H1 (cell line): Measurements from ENCODE around the gene RAPGEF1. TPM values are rescaled to one million over a fixed set of nuclear protein-coding genes. Genes with fewer than 3 reads are reported as not detected.

Source experiments
- CTCF ChIA-PET: fragments of 300-600 bp; sonication (Branson Sonifier 250); formaldehyde crosslinking; loops from one replicate; lab custom pipeline; 2021; ENCODE audit not compliant: partially characterized antibody; lab: Charles Lee
- POLR2A ChIA-PET: fragments of 300-600 bp; sonication (Branson Sonifier 250); formaldehyde crosslinking; loops from one replicate; lab custom pipeline; 2021; ENCODE audit warnings: inconsistent platforms; ENCODE audit not compliant: partially characterized antibody; lab: Charles Lee
- DNase-seq, 2 experiments: peaks; one replicate each; pipeline versions ENCODE4 v3.0.0 to v3.0.0-alpha.2; 2010 to 2022; ENCODE audit warnings: low spot score in 2 of 2, low read depth in 1 of 2, mixed read lengths in 1 of 2
- FAIRE-seq: peaks from 2 replicates; lab custom pipeline; 2011; peaks lifted over from hg19 to GRCh38; lab: Jason Lieb, UNC
- H2AFZ ChIP-seq: 2 replicates; pipeline ENCODE4 v1.8.1; 2012; ENCODE audit warnings: low read length, inconsistent platforms
- H2AK5ac ChIP-seq: 2 replicates; pipeline ENCODE4 v1.6.1; 2013; ENCODE audit warnings: low read depth, low read length
- H2BK120ac ChIP-seq: replicated peaks from 2 replicates; pipeline ENCODE3; 2013; ENCODE audit warnings: low read depth, low read length, inconsistent platforms
- H2BK12ac ChIP-seq: 2 replicates; pipeline ENCODE4 v1.6.1; 2013; ENCODE audit warnings: low read depth, low read length
- H2BK15ac ChIP-seq: 2 replicates; pipeline ENCODE4 v1.6.1; 2013; ENCODE audit warnings: low read length
- H2BK20ac ChIP-seq: 2 replicates; pipeline ENCODE4 v1.6.1; 2013; ENCODE audit warnings: low read length
- H2BK5ac ChIP-seq: 2 replicates; pipeline ENCODE4 v1.6.1; 2013; ENCODE audit warnings: low read depth, low read length
- H3K14ac ChIP-seq: 2 replicates; pipeline ENCODE4 v1.6.1; 2013; ENCODE audit warnings: inconsistent platforms; ENCODE audit not compliant: insufficient read length
- H3K18ac ChIP-seq: 2 replicates; pipeline ENCODE4 v1.6.1; 2013; ENCODE audit warnings: low read length; ENCODE audit errors: extremely low read depth
- H3K23ac ChIP-seq: 2 replicates; pipeline ENCODE4 v1.6.1; 2013; ENCODE audit warnings: inconsistent platforms; ENCODE audit not compliant: insufficient read length
- H3K23me2 ChIP-seq: 2 replicates; pipeline ENCODE4 v1.6.1; 2013; ENCODE audit warnings: low read depth, low read length
- H3K27ac ChIP-seq: 2 replicates; pipeline ENCODE4 v1.6.1; 2011; ENCODE audit warnings: low read depth, low read length, inconsistent platforms
- H3K27me3 ChIP-seq, 4 experiments: replicated peaks in 1 of 4; 1 replicate in 1 of 4; 2 replicates in 3 of 4; pipeline versions ENCODE4 v1.6.1 to v1.8.1; 2011 to 2013; ENCODE audit warnings: low read length in 3 of 4, mild to moderate bottlenecking in 3 of 4, inconsistent platforms in 2 of 4, mixed read lengths in 2 of 4, moderate library complexity in 1 of 4; ENCODE audit not compliant: control insufficient read depth in 3 of 4, insufficient read depth in 3 of 4; ENCODE audit errors: extremely low read depth in 1 of 4
- H3K36me3 ChIP-seq, 4 experiments: 2 replicates each; pipeline versions ENCODE4 v1.6.1 to v1.8.1; 2011 to 2013; ENCODE audit warnings: mild to moderate bottlenecking in 4 of 4, low read length in 3 of 4, moderate library complexity in 2 of 4, control low read depth in 1 of 4, inconsistent platforms in 1 of 4; ENCODE audit not compliant: insufficient read depth in 4 of 4, control insufficient read depth in 2 of 4
- H3K4ac ChIP-seq: replicated peaks from 2 replicates; pipeline ENCODE3; 2013; ENCODE audit warnings: low read length, low read depth, mixed read lengths, inconsistent platforms; ENCODE audit not compliant: insufficient read length
- H3K4me1 ChIP-seq, 4 experiments: replicated peaks in 1 of 4; 1 replicate in 1 of 4; 2 replicates in 3 of 4; pipeline versions ENCODE4 v1.6.1 to v1.8.1; 2011 to 2013; ENCODE audit warnings: low read length in 3 of 4, inconsistent platforms in 2 of 4, mixed read lengths in 1 of 4; ENCODE audit not compliant: insufficient read depth in 4 of 4, control insufficient read depth in 3 of 4
- H3K4me2 ChIP-seq, 2 experiments: 2 replicates each; pipeline versions ENCODE4 v1.6.1 to v1.8.1; 2011 to 2013; ENCODE audit warnings: low read depth in 2 of 2, low read length in 2 of 2, control low read depth in 1 of 2, inconsistent platforms in 1 of 2, mild to moderate bottlenecking in 1 of 2; ENCODE audit not compliant: insufficient read depth in 1 of 2
- H3K4me3 ChIP-seq, 4 experiments: fragments of 200-600, 300-600 bp in 1 of 4; sonication (generic), shearing (Covaris generic), sonication (Bioruptor Twin) in 1 of 4; 2 replicates each; pipeline versions ENCODE4 v1.5.1 to v1.8.1; 2011 to 2016; ENCODE audit warnings: low read length in 4 of 4, low read depth in 3 of 4, control low read depth in 2 of 4, inconsistent platforms in 2 of 4, mild to moderate bottlenecking in 2 of 4, mixed read lengths in 1 of 4, moderate library complexity in 1 of 4; ENCODE audit not compliant: insufficient read depth in 2 of 4; ENCODE audit errors: extremely low read depth in 1 of 4
- H3K56ac ChIP-seq: replicated peaks from 2 replicates; pipeline ENCODE3; 2013; ENCODE audit warnings: low read depth, mild to moderate bottlenecking, mixed read lengths, low read length, inconsistent platforms; ENCODE audit not compliant: insufficient read length
- H3K79me1 ChIP-seq: 2 replicates; pipeline ENCODE4 v1.6.1; 2013; ENCODE audit warnings: low read depth, low read length, control low read depth
- H3K79me2 ChIP-seq, 2 experiments: 2 replicates each; pipeline versions ENCODE4 v1.6.1 to v1.8.1; 2012 to 2013; ENCODE audit warnings: low read length in 2 of 2, mild to moderate bottlenecking in 2 of 2, inconsistent platforms in 1 of 2; ENCODE audit not compliant: insufficient read depth in 2 of 2, control insufficient read depth in 1 of 2
- H3K9ac ChIP-seq, 4 experiments: replicated peaks in 1 of 4; 1 replicate in 1 of 4; 2 replicates in 3 of 4; pipeline versions ENCODE4 v1.6.1 to v1.8.1; 2011 to 2013; ENCODE audit warnings: low read depth in 3 of 4, low read length in 3 of 4, control low read depth in 2 of 4, mild to moderate bottlenecking in 2 of 4, moderate library complexity in 2 of 4, inconsistent platforms in 1 of 4; ENCODE audit errors: extremely low read depth in 1 of 4
- H3K9me3 ChIP-seq, 2 experiments: 2 replicates each; pipeline versions ENCODE4 v1.6.1 to v1.8.1; 2012 to 2013; ENCODE audit warnings: mild to moderate bottlenecking in 2 of 2, moderate library complexity in 2 of 2, control low read depth in 1 of 2, inconsistent platforms in 1 of 2, low read depth in 1 of 2, low read length in 1 of 2, mixed read lengths in 1 of 2; ENCODE audit not compliant: insufficient read depth in 2 of 2
- H4K20me1 ChIP-seq, 2 experiments: replicated peaks in 1 of 2; 2 replicates each; pipeline versions ENCODE3 to v1.8.1; 2011 to 2013; ENCODE audit warnings: inconsistent platforms in 2 of 2, low read length in 2 of 2, mild to moderate bottlenecking in 1 of 2; ENCODE audit not compliant: insufficient read depth in 2 of 2, control insufficient read depth in 1 of 2
- H4K5ac ChIP-seq: 2 replicates; pipeline ENCODE4 v1.6.1; 2013; ENCODE audit warnings: low read length, low read depth, mixed read lengths, inconsistent platforms; ENCODE audit not compliant: insufficient read length
- H4K8ac ChIP-seq: 2 replicates; pipeline ENCODE4 v1.8.0; 2013; ENCODE audit warnings: mild to moderate bottlenecking, moderate library complexity, low read length, inconsistent platforms; ENCODE audit not compliant: insufficient read depth; ENCODE audit errors: extremely low read depth
- H4K91ac ChIP-seq: replicated peaks from 2 replicates; pipeline ENCODE3; 2013; ENCODE audit warnings: low read length, mixed read lengths, inconsistent platforms; ENCODE audit not compliant: insufficient read length
- ASH2L ChIP-seq: fragments of 200-600, 300-600 bp; sonication (generic); IDR thresholded peaks from one replicate; pipeline ENCODE4 v1.7.1; 2017; ENCODE audit warnings: low read length
- BCL11A ChIP-seq, 2 experiments: IDR thresholded peaks; one replicate each; pipeline ENCODE4 v1.6.1; 2011; ENCODE audit warnings: low read depth in 2 of 2, low read length in 2 of 2, mild to moderate bottlenecking in 2 of 2
- CBX5 ChIP-seq: fragments of 300-800, 300-1000 bp; sonication (generic); IDR thresholded peaks from 2 replicates; pipeline ENCODE4 v1.7.1; 2016; ENCODE audit warnings: antibody characterized with exemption, low read length, low read depth
- CREB1 ChIP-seq: IDR thresholded peaks from 2 replicates; pipeline ENCODE4 v1.6.1; 2012; ENCODE audit warnings: inconsistent platforms
- HDAC2 ChIP-seq, 2 experiments: fragments of 300-600 bp in 1 of 2; sonication (generic) in 1 of 2; IDR thresholded peaks; 2 replicates each; pipeline ENCODE4 v1.6.1; 2011 to 2012; ENCODE audit warnings: low read depth in 2 of 2, low read length in 2 of 2, mild to moderate bottlenecking in 2 of 2, moderate library complexity in 2 of 2, borderline replicate concordance in 1 of 2, inconsistent platforms in 1 of 2
- MAFK ChIP-seq: IDR thresholded peaks from 2 replicates; pipeline ENCODE4 v1.6.1; 2012; ENCODE audit warnings: low read depth, mild to moderate bottlenecking, improper control_type of control experiment, low read length
- NRF1 ChIP-seq: IDR thresholded peaks from 2 replicates; pipeline ENCODE4 v1.6.1; 2011; ENCODE audit warnings: mild to moderate bottlenecking, low read depth, low read length, improper control_type of control experiment
- RAD21 ChIP-seq, 2 experiments: IDR thresholded peaks in 1 of 2; conservative IDR thresholded peaks in 1 of 2; 2 replicates each; pipeline ENCODE4 v1.6.1; 2011; ENCODE audit warnings: low read depth in 2 of 2, low read length in 2 of 2, improper control_type of control experiment in 1 of 2, inconsistent platforms in 1 of 2, mild to moderate bottlenecking in 1 of 2, moderate library complexity in 1 of 2
- SIN3A ChIP-seq, 2 experiments: IDR thresholded peaks in 1 of 2; conservative IDR thresholded peaks in 1 of 2; 2 replicates each; pipeline ENCODE4 v1.6.1; 2011 to 2012; ENCODE audit warnings: low read length in 2 of 2, improper control_type of control experiment in 1 of 2, low read depth in 1 of 2, mild to moderate bottlenecking in 1 of 2
- SP1 ChIP-seq: IDR thresholded peaks from 2 replicates; pipeline ENCODE4 v1.6.1; 2011; ENCODE audit warnings: low read depth, low read length
- TEAD4 ChIP-seq: IDR thresholded peaks from 2 replicates; pipeline ENCODE4 v1.6.1; 2012; ENCODE audit warnings: low read depth, low read length, inconsistent platforms, mixed read lengths
- WGBS, 2 experiments: shearing (Covaris generic) in 1 of 2; methylation state at CpG; one replicate each; pipeline versions ENCODE4 v1.1.6 to v1.1.7; 2013 to 2015; ENCODE audit warnings: low lambda C conversion rate in 2 of 2, mixed read lengths in 2 of 2, inconsistent platforms in 1 of 2, low coverage in 1 of 2, missing lambda C conversion rate in 1 of 2; ENCODE audit not compliant: insufficient replicate concordance in 2 of 2, insufficient coverage in 1 of 2, insufficient read length in 1 of 2; ENCODE audit errors: extremely low coverage in 1 of 2, missing lambda C conversion rate in 1 of 2; 5-methylcytosine and 5-hydroxymethylcytosine counted together
- polyA plus RNA-seq, 7 experiments: library from polyadenylated mRNA; depleted of rRNA in 3 of 7; stranded (reverse) in 5 of 7; unstranded in 2 of 7; fragments of >200 nt in 5 of 7; fragments of 200-250 nt in 2 of 7; gene quantifications; 1 replicate in 5 of 7; 2 replicates in 1 of 7; 4 replicates in 1 of 7; pipeline versions ENCODE4 v1.2.1 to v1.2.3, GENCODE V29; 2011 to 2013; ENCODE audit warnings: missing spikeins in 2 of 7, mixed read lengths in 2 of 7
- total RNA-seq: library from RNA; stranded (reverse); fragmentation: NEBNext Ultra II Directional; extraction: Animal tissue kit (Norgen Biotek cat#: 25700); gene quantifications from 2 replicates; pipeline ENCODE4 v1.2.1, GENCODE V29; 2021

RAPGEF1 gene
- total and polyA plus RNA-seq, 2 of the 8 experiments (the other 6 are each of a cell fraction or from before 2014, with no cell fraction given) = 29.7 to 78.9 TPM

- H4K20me1 ChIP-seq = no peaks in the 10 kb centered on the region
- H2BK15ac ChIP-seq = no peak overlapping the region
- H3K23ac ChIP-seq = no peak overlapping the region
- H3K9ac ChIP-seq = no peak overlapping the region; a peak in 2 of 7 replicates
- no peak overlapping the region for H3K4me2 ChIP-seq
- 73% methylated on average over 5 of the region's 5 CpGs; no CpG with 5 or more reads in 1 of the 2 experiments for WGBS, 2 experiments
- peaks cover 2 to 24% (median 14%) of the 10 kb centered on the region in 4 experiments for H3K4me1 ChIP-seq
- H3K4me3 ChIP-seq = no peak overlapping the region
- H2BK12ac ChIP-seq = no peak overlapping the region
- no peak overlapping the region for H3K27ac ChIP-seq
- H3K14ac ChIP-seq = no peak overlapping the region
- H4K5ac ChIP-seq = no peak overlapping the region
- ChIA-PET POLR2A (interaction anchor here (0.5 kb wide), 1 partner anchor 123 kb away, joined by 3 read pairs; no protein-coding TSS in a partner anchor), CTCF (interaction anchor here (0.7 to 1.7 kb wide), 6 partner anchors 9 to 564 kb away, joined by 3 to 7 read pairs (median 4); no protein-coding TSS in a partner anchor)
- H4K91ac ChIP-seq = no peak overlapping the region
- no peak for DNase-seq
- H3K4ac ChIP-seq = no peak overlapping the region
- H3K23me2 ChIP-seq = no peaks in the 10 kb centered on the region
- H2BK20ac ChIP-seq = no peak overlapping the region
- peaks cover 3% of the 10 kb centered on the region for H3K79me1 ChIP-seq
- FAIRE-seq = no peak
- H3K18ac ChIP-seq = no peak overlapping the region
- H2BK5ac ChIP-seq = 0 out of 2 replicates have a peak overlapping the region, but pooled peaks have one; percentile 28
- H3K56ac ChIP-seq = no peak overlapping the region
- peaks cover 0 to 73% of the 10 kb centered on the region in 2 experiments; a peak in 2 of 4 replicates for H3K79me2 ChIP-seq
- no peak overlapping the region for H2AK5ac ChIP-seq
- H2BK120ac ChIP-seq = no peak overlapping the region
- H4K8ac ChIP-seq = no peak overlapping the region
- H3K9me3 ChIP-seq = no peaks in the 10 kb centered on the region
- H3K27me3 ChIP-seq = no peaks in the 10 kb centered on the region
- no peak overlapping the region for H2AFZ ChIP-seq
- H3K36me3 ChIP-seq = no peaks in the 10 kb centered on the region
- TF ChIP-seq SP1 (no peak), CREB1 (no peak), HDAC2 (IDR thresholded peaks at IDR 0.05; ENCODE audit: borderline replicate concordance in 1 of 2, low read depth in 2 of 2, low read length in 2 of 2) (no peak), MAFK (no peak), SIN3A (conservative IDR thresholded peaks at IDR 0.05 in 1 of 2, IDR thresholded peaks at IDR 0.05 in 1 of 2; ENCODE audit: low read depth in 1 of 2, low read length in 2 of 2) (no peak), RAD21 (IDR thresholded peaks at IDR 0.05 in 1 of 2, conservative IDR thresholded peaks at IDR 0.05 in 1 of 2; ENCODE audit: low read depth in 2 of 2, low read length in 2 of 2) (no peak), CBX5 (no peak), ASH2L (no peak), TEAD4 (no peak), NRF1 (no peak), BCL11A (IDR thresholded peaks at IDR 0.05; ENCODE audit: low read depth in 2 of 2, low read length in 2 of 2) (no peak)
Measured at GRCh38 chr9:131704141-131704983, 35.5 kb downstream of the RAPGEF1 start.
